ENCODE measurements around the gene RUSC1.

The RUSC1 gene

GRCh38 chr1:155297384-155297783 lies 23.3 kb upstream of the RUSC1 start:
- peaks cover 10% of the 10 kb centered on the region for H3K4me1 ChIP-seq (ENCODE audit: control insufficient read depth, insufficient read depth, low read length)
- H3K9ac ChIP-seq (ENCODE audit: low read depth, low read length), result no peak overlapping the region
- no peaks in the 10 kb centered on the region for H3K9me3 ChIP-seq (replicated peaks; ENCODE audit: low read length)
- peaks cover 46% of the 10 kb centered on the region for H3K27me3 ChIP-seq (ENCODE audit: control insufficient read depth, insufficient read depth, low read length)
- H3K4me3 ChIP-seq (ENCODE audit: low read length), result no peak overlapping the region
- no peaks in the 10 kb centered on the region for H3K36me3 ChIP-seq (ENCODE audit: insufficient read depth, low read length)
- H3K4me2 ChIP-seq (ENCODE audit: low read length), result no peak overlapping the region

GRCh38 chr1:155300024-155300423 lies 20.7 kb upstream of the RUSC1 start:
- peaks cover 7% of the 10 kb centered on the region for H3K4me1 ChIP-seq (ENCODE audit: control insufficient read depth, insufficient read depth, low read length)
- H3K9ac ChIP-seq (ENCODE audit: low read depth, low read length), result no peak overlapping the region
- H3K36me3 ChIP-seq (ENCODE audit: insufficient read depth, low read length), result no peaks in the 10 kb centered on the region
- no peak overlapping the region for H3K4me3 ChIP-seq (ENCODE audit: low read length)
- H3K27me3 ChIP-seq (ENCODE audit: control insufficient read depth, insufficient read depth, low read length), result peaks cover 23% of the 10 kb centered on the region
- no peaks in the 10 kb centered on the region for H3K9me3 ChIP-seq (replicated peaks; ENCODE audit: low read length)
- H3K4me2 ChIP-seq (ENCODE audit: low read length), result no peak overlapping the region

- Histone ChIP-seq H3K4me3 (ENCODE audit: low read length) (no peak overlapping the region), H3K4me1 (ENCODE audit: control insufficient read depth, insufficient read depth, low read length) (peaks cover under 1% of the 10 kb centered on the region), H3K36me3 (ENCODE audit: insufficient read depth, low read length) (no peaks in the 10 kb centered on the region), H3K4me2 (ENCODE audit: low read length) (no peak overlapping the region), H3K9ac (ENCODE audit: low read depth, low read length) (no peak overlapping the region), H3K27me3 (ENCODE audit: control insufficient read depth, insufficient read depth, low read length) (peaks cover 16% of the 10 kb centered on the region), H3K9me3 (replicated peaks; ENCODE audit: low read length) (no peaks in the 10 kb centered on the region)
Measured at GRCh38 chr1:155300553-155301329, 20.0 kb upstream of the RUSC1 start.

GRCh38 chr1:155301342-155301841 lies 19.3 kb upstream of the RUSC1 start, which contains the start of gene PKLR:
TSS of gene PKLR (minus strand) at chr1:155301438. CDS start at chr1:155301395, 43 bp downstream.
- Histone ChIP-seq H3K36me3 (ENCODE audit: insufficient read depth, low read length) (no peaks in the 10 kb centered on the region), H3K4me3 (ENCODE audit: low read length) (no peak within 1 kb of the TSS)

DNA sequence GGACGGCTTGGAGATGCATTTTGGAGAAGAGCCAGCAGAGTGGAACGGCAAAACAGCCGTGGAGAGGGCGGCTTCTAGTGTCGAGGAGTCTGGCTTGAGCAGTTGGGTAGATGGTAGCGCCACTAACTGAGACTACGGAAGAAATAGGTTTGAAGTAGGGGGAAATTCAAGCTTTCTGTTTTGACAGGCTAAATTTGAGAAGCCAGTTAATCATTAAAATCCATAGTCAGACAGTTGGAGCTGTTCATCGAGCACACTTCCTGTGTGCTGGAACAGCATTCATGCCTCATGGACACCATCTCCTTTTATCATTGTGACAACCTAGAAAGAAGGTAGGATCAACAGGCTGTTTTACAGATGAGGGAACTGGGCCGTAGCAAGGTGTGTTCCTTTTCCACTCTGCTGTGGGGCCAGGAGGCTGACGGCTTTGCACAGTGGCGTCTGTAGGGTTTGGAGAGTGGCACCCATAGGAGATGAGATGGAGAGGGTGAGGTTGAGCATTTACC lies 16.1 kb upstream of the RUSC1 start:
- Histone ChIP-seq H3K4me3 (ENCODE audit: low read length) (no peak overlapping the region), H3K9me3 (replicated peaks; ENCODE audit: low read length) (no peaks in the 10 kb centered on the region), H3K9ac (ENCODE audit: low read depth, low read length) (no peak overlapping the region), H3K4me1 (ENCODE audit: control insufficient read depth, insufficient read depth, low read length) (peaks cover 6% of the 10 kb centered on the region), H3K4me2 (ENCODE audit: low read length) (no peak overlapping the region), H3K27me3 (ENCODE audit: control insufficient read depth, insufficient read depth, low read length) (no peaks in the 10 kb centered on the region), H3K36me3 (ENCODE audit: insufficient read depth, low read length) (no peaks in the 10 kb centered on the region)

More at GRCh38 chr1:155301342-155301841, 19.3 kb upstream of the RUSC1 start, which contains the start of gene PKLR:
- H3K4me1 ChIP-seq (ENCODE audit: control insufficient read depth, insufficient read depth, low read length), result no peaks in the 10 kb centered on the region
- no peaks in the 10 kb centered on the region for H3K9me3 ChIP-seq (replicated peaks; ENCODE audit: low read length)
- no peak within 1 kb of the TSS for H3K4me2 ChIP-seq (ENCODE audit: low read length)
- H3K27me3 ChIP-seq (ENCODE audit: control insufficient read depth, insufficient read depth, low read length), result peaks cover 12% of the 10 kb centered on the region
- H3K9ac ChIP-seq (ENCODE audit: low read depth, low read length), result no peak within 1 kb of the TSS

DNA sequence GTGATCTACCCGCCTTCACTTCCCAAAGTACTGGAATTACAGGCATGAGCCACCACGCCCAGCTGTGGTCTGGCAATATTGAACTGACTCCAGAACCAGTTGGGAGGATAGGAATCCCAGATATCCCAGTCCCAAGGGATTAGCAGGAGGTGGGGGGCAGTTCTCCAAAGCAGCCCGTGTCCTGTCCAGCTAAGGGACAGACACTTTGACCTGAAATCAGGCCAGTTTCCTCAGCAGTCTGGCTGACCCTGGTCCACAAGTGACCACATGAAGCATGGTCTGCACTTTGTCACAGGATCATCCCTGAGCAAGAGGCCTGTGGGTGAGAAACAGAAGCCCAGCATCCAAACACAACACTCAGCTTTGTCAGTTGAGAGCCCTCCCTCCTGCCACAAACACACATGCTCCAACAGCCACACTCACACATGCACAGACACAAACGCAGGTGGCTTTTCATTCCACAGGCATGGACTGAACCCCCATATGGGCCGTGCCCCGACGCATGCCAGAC lies 14.8 kb upstream of the RUSC1 start:
- no peak overlapping the region for H3K4me2 ChIP-seq (ENCODE audit: low read length)
- no peaks in the 10 kb centered on the region for H3K27me3 ChIP-seq (ENCODE audit: control insufficient read depth, insufficient read depth, low read length)
- no peak overlapping the region for H3K4me3 ChIP-seq (ENCODE audit: low read length)
- no peak overlapping the region for H3K9ac ChIP-seq (ENCODE audit: low read depth, low read length)
- H3K36me3 ChIP-seq (ENCODE audit: insufficient read depth, low read length), result peaks cover 7% of the 10 kb centered on the region
- no peaks in the 10 kb centered on the region for H3K9me3 ChIP-seq (replicated peaks; ENCODE audit: low read length)
- peaks cover 17% of the 10 kb centered on the region for H3K4me1 ChIP-seq (ENCODE audit: control insufficient read depth, insufficient read depth, low read length)

DNA sequence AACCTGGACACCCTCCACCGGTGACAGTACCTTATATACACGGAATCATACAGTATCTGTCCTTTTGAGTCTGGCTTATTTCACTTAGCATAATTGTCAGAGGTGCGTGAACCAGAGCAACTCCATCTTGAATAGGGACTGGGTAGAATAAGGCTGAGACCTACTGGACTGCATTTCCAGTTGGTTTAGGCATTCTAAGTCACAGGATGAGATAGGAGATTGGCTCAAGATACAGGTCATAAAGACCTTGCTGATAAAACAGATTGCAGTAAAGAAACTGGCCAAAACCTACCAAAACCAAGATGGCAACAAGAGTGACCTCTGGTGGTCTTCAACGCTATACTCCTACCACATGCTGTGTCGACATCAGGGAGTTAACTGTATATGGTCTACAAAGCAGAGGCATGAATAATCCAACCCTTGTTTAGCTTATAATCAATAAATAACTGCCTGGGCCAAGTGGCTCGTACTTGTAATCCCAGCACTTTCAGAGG lies 13.4 kb upstream of the RUSC1 start:
- peaks cover 12% of the 10 kb centered on the region for H3K36me3 ChIP-seq (ENCODE audit: insufficient read depth, low read length)
- H3K27me3 ChIP-seq (ENCODE audit: control insufficient read depth, insufficient read depth, low read length), result no peaks in the 10 kb centered on the region
- no peak overlapping the region for H3K9ac ChIP-seq (ENCODE audit: low read depth, low read length)
- peaks cover 17% of the 10 kb centered on the region for H3K4me1 ChIP-seq (ENCODE audit: control insufficient read depth, insufficient read depth, low read length)
- no peak overlapping the region for H3K4me3 ChIP-seq (ENCODE audit: low read length)
- H3K9me3 ChIP-seq (replicated peaks; ENCODE audit: low read length), result no peaks in the 10 kb centered on the region
- H3K4me2 ChIP-seq (ENCODE audit: low read length), result no peak overlapping the region

- peak within 1 kb of the TSS; percentile 94 for H3K9ac ChIP-seq (ENCODE audit: low read depth, low read length)
- H3K4me2 ChIP-seq (ENCODE audit: low read length), result peak within 1 kb of the TSS; percentile 88
- H3K4me1 ChIP-seq (ENCODE audit: control insufficient read depth, insufficient read depth, low read length), result peaks cover 17% of the 10 kb centered on the region
- peak within 1 kb of the TSS; percentile 92 for H3K4me3 ChIP-seq (ENCODE audit: low read length)
- H3K9me3 ChIP-seq (replicated peaks; ENCODE audit: low read length), result no peaks in the 10 kb centered on the region
- H3K27me3 ChIP-seq (ENCODE audit: control insufficient read depth, insufficient read depth, low read length), result no peaks in the 10 kb centered on the region
- H3K36me3 ChIP-seq (ENCODE audit: insufficient read depth, low read length), result peaks cover 22% of the 10 kb centered on the region
Measured at GRCh38 chr1:155308493-155309422, 11.9 kb upstream of the RUSC1 start, which contains the start of gene FDPS. TSS of gene FDPS (plus strand) at chr1:155308866. CDS start at chr1:155309790, 924 bp downstream.

DNA sequence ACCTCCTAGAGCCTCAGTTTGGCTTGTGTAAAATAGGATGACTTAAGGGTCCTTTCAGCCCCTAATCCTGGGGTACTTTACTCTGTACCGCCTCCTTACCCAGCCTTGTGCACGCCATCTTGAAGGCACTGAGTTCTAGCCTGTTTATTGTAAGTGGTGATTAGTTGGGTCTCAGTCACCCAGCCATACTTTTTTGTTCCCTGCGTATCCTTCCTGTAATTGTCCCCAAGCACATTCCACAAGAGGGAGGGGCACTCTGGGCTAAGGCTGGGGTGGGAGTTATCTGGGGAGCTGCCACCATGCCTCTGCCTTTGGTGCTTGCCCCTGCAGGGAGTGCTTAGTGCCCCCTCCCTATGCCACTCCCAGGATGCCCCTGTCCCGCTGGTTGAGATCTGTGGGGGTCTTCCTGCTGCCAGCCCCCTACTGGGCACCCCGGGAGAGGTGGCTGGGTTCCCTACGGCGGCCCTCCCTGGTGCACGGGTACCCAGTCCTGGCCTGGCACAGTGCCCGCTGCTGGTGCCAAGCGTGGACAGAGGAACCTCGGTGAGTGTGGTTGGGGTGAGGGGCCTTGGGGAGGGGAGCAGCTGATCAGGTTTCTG lies 11.2 kb upstream of the RUSC1 start:
- H3K9me3 ChIP-seq (replicated peaks; ENCODE audit: low read length), result no peaks in the 10 kb centered on the region
- H3K27me3 ChIP-seq (ENCODE audit: control insufficient read depth, insufficient read depth, low read length), result no peaks in the 10 kb centered on the region
- peak overlapping the region; percentile 94 for H3K9ac ChIP-seq (ENCODE audit: low read depth, low read length)
- peak overlapping the region; percentile 92 for H3K4me3 ChIP-seq (ENCODE audit: low read length)
- H3K36me3 ChIP-seq (ENCODE audit: insufficient read depth, low read length), result peaks cover 24% of the 10 kb centered on the region
- peak overlapping the region; percentile 88 for H3K4me2 ChIP-seq (ENCODE audit: low read length)
- H3K4me1 ChIP-seq (ENCODE audit: control insufficient read depth, insufficient read depth, low read length), result peaks cover 17% of the 10 kb centered on the region

DNA sequence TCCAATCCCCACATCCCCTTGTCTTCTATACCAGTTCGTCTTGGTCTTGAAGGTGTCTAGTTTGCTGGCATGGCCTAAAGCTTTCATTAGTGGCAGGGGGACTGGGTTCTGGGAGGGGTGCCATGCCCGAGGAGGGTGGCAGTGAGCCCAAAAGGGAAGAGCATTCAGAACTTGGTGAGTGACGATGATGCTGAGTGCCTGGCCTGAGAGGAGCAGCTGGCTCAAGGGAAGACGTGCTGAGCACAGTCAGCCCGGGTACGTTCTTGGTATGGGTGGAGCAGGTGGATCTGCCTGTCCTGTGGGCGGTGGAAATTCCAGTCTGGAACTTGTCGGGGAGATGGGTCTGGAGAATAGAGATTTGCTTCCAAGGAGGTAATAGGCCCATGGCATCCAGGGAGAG lies 7.4 kb upstream of the RUSC1 start:
- no peaks in the 10 kb centered on the region for H3K9me3 ChIP-seq (replicated peaks; ENCODE audit: low read length)
- no peak overlapping the region for H3K4me3 ChIP-seq (ENCODE audit: low read length)
- peaks cover 39% of the 10 kb centered on the region for H3K36me3 ChIP-seq (ENCODE audit: insufficient read depth, low read length)
- no peak overlapping the region for H3K4me2 ChIP-seq (ENCODE audit: low read length)
- no peaks in the 10 kb centered on the region for H3K27me3 ChIP-seq (ENCODE audit: control insufficient read depth, insufficient read depth, low read length)
- H3K4me1 ChIP-seq (ENCODE audit: control insufficient read depth, insufficient read depth, low read length), result peaks cover 13% of the 10 kb centered on the region
- H3K9ac ChIP-seq (ENCODE audit: low read depth, low read length), result no peak overlapping the region
